ENCODE data around the gene DHX40.

Gene DHX40

DNA sequence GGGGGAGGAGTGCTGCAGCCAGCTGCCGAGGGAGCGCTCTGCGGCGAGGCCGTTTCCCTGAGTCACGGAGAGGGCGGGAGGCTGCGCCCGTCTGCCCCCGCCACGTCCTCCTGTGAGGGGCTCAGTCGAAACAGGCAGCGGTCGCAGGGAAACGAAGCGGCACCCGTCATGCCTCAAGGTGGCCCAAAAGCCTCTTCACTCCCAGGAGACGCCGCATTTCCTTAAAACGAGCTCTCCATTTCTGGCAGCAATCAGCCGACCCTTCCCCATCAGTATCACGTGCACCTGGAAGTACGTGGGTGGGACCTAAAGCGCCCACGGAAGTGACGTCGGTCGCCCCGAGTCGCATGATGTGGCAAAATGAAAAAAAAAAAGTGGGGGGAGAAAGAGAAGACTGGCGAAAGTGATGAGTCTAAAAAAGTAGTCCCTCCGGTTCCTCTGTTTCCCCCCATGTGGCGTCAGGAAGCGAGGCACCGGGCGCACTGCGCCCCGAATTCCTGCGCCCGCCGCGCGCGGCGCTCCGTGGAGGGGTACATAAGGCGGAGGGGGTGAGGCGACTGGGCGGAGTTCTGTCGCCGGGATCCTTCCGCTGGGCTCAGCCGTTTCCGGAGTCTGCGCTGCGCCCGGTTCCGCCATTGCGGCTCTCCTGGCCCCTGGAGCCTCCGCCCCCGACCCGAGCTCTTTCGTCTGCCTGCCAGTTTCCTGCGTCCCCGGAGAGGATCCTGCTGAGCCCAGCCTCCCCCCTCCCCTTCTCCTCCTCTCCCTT, 54.1 kb downstream of the DHX40 start, which contains the start of gene CLTC:
TSS of gene CLTC (plus strand) at position 598 of the 766 bp plus-strand sequence. CDS start 237 bp downstream, outside the sequence.
- TF ChIP-seq REST (IDR thresholded peaks at IDR 0.05; ENCODE audit: insufficient read depth in 1 of 2, low read depth in 2 of 2, low read length in 2 of 2) = peak; percentile 9 to 59; a peak in 1 of 4 replicates
- TF ChIP-seq POLR2AphosphoS5 (IDR thresholded peaks at IDR 0.05; ENCODE audit: low read depth, low read length) = peak; percentile 97
- TF ChIP-seq TAF1 (IDR thresholded peaks at IDR 0.05; ENCODE audit: borderline replicate concordance, insufficient read depth, low read length) = peak; percentile 99
- TF ChIP-seq SIN3A (IDR thresholded peaks at IDR 0.05; ENCODE audit: borderline replicate concordance, insufficient read depth, low read length) = no peak; the same call in 1 of the 2 replicates
- TF ChIP-seq FOXP2 (optimal IDR thresholded peaks at IDR 0.05; ENCODE audit: borderline replicate concordance, extremely low read depth, extremely low read length, insufficient read depth) = peak; percentile 95

GRCh38 chr17:59620064-59620359, 54.6 kb downstream of the DHX40 start:
- TF ChIP-seq SIN3A (IDR thresholded peaks at IDR 0.05; ENCODE audit: borderline replicate concordance, insufficient read depth, low read length) (no peak), TAF1 (IDR thresholded peaks at IDR 0.05; ENCODE audit: borderline replicate concordance, insufficient read depth, low read length) (no peak), REST (IDR thresholded peaks at IDR 0.05; ENCODE audit: insufficient read depth in 1 of 2, low read depth in 2 of 2, low read length in 2 of 2) (no peak), FOXP2 (optimal IDR thresholded peaks at IDR 0.05; ENCODE audit: borderline replicate concordance, extremely low read depth, extremely low read length, insufficient read depth) (no peak), POLR2AphosphoS5 (IDR thresholded peaks at IDR 0.05; ENCODE audit: low read depth, low read length) (no peak)

GRCh38 chr17:59620518-59621259, 55.3 kb downstream of the DHX40 start:
- TF ChIP-seq TAF1 (IDR thresholded peaks at IDR 0.05; ENCODE audit: borderline replicate concordance, insufficient read depth, low read length) (no peak), POLR2AphosphoS5 (IDR thresholded peaks at IDR 0.05; ENCODE audit: low read depth, low read length) (no peak)

- no peak for TF ChIP-seq POLR2AphosphoS5 (IDR thresholded peaks at IDR 0.05; ENCODE audit: low read depth, low read length)
These were observed 56.4 kb downstream of the DHX40 start for GRCh38 chr17:59621771-59622170.

DNA sequence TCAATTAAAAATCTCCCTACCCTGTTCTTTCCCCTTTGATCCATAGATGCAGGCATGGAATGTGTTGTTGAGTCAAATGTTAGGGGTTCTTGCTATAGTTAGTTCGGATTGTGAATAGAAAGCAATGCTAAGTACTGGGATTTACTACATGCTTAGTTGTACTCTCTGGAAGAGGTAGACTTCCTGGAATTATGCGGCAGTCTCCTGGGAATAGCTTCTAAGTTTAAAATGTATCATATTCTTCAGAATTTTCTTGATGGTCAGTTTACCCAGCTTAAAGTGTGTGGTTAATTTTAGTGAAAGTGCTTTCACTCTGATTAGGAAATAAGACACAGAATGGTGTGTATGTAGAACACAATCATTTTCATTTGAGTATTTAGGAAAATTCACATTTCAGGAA, 57.7 kb downstream of the DHX40 start:
- no peak for TF ChIP-seq TAF1 (IDR thresholded peaks at IDR 0.05; ENCODE audit: borderline replicate concordance, insufficient read depth, low read length)
- no peak for TF ChIP-seq REST (IDR thresholded peaks at IDR 0.05; ENCODE audit: insufficient read depth in 1 of 2, low read depth in 2 of 2, low read length in 2 of 2)
- TF ChIP-seq FOXP2 (optimal IDR thresholded peaks at IDR 0.05; ENCODE audit: borderline replicate concordance, extremely low read depth, extremely low read length, insufficient read depth) = no peak
- no peak for TF ChIP-seq SIN3A (IDR thresholded peaks at IDR 0.05; ENCODE audit: borderline replicate concordance, insufficient read depth, low read length)
- no peak for TF ChIP-seq POLR2AphosphoS5 (IDR thresholded peaks at IDR 0.05; ENCODE audit: low read depth, low read length)

DNA sequence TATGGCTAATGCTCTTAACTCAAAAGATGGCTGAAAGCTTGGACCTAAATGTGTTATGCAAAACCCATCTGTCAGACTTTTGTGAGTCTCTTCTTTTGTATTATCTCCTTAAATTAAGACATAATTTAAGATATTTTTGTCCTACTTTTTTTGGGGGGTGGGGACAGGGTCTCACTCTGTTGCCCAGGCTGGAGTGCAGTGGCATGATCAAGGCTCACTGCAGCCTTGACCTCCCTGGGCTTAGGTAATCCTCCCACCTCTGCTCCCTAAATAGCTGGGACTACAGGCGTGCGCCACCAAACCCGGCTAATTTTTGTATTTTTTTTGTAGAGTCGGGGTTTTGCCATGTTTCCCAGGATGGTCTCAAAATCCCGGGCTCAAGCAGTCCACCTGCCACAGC, 61.3 kb downstream of the DHX40 start:
- no peak for TF ChIP-seq FOXP2 (optimal IDR thresholded peaks at IDR 0.05; ENCODE audit: borderline replicate concordance, extremely low read depth, extremely low read length, insufficient read depth)
- no peak for TF ChIP-seq SIN3A (IDR thresholded peaks at IDR 0.05; ENCODE audit: borderline replicate concordance, insufficient read depth, low read length)
- TF ChIP-seq REST (IDR thresholded peaks at IDR 0.05; ENCODE audit: insufficient read depth in 1 of 2, low read depth in 2 of 2, low read length in 2 of 2) = no peak
- no peak for TF ChIP-seq TAF1 (IDR thresholded peaks at IDR 0.05; ENCODE audit: borderline replicate concordance, insufficient read depth, low read length)
- TF ChIP-seq POLR2AphosphoS5 (IDR thresholded peaks at IDR 0.05; ENCODE audit: low read depth, low read length) = no peak
